CD1c-positive myeloid dendritic cell (primary cell): ENCODE data around the gene ANO7.

Experiments used
- DNase-seq: peaks from one replicate; pipeline ENCODE4 v3.0.0-alpha.2; 2016; ENCODE audit errors: extremely low spot score

Gene ANO7

DNA sequence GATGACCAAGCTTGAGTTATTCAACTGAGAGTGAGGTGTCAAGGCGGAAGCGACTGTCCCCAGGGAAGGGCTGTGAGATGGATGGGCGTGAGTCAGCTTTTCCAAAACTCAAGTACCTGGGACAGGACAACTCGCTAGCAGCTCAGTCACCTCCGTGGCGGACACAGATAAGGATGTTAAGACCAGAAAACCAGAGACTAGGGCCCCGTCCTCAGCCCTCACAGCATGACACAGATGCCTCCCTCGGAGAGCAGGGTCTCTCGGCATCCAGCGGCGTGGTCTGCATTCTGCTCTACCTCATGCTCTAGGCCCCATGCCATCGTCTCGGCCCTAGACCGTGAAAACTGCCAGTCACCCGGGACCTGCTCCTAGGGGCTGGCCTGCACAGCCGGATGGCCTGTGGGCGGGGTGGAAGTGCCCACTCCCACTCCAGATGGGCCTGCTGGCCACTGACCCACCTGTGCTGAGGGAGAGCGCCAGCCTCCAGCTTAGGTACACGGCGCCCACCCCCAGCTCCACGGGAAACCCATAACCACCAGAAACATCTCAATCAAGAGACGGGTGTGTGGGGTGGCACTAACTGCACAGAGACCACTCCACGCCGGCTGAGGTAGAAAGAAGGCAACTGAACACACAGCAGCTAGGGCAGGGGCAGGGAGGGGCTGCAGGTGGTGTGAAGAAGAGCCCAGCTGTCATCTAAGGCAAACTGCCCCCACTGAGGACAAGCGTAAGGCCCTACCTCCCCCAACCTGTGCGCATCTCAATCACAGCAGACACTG is 39.8 kb downstream of the ANO7 start:
- DNase-seq: no peak

DNA sequence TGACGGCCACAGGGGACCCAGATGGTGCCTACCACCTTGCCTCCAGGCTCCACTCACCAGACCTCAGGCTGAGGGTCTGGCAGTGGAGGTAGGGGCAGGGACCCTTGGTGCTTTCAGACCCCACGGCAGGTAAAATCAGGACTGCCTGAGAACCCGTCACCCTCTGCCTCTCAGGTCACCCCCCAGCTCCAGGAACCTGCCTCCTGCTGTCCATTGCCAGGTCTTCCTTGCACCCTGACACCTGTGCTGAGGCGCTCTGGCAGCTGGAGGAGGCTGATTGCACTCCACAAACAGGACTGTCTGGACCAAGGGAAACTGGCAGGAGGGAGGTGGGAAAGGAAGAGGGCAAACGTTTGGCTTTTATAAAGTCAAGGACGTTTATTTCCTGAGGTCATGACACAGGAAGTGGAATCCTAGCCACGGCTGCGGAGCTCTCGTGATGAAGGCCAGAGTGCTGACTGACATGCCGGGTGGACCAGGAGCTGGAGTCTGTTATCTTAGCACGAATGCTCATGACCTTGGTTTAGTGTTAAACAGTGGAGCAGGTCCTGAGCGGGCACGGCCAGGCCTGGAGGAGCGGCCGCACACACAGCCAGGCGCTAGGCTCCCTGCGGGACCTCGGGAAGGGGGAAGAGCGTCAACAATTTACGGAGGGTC is 40.5 kb downstream of the ANO7 start:
- no peak for DNase-seq

GRCh38 chr2:241229563-241230401 is 41.3 kb downstream of the ANO7 start:
- no peak for DNase-seq

DNA sequence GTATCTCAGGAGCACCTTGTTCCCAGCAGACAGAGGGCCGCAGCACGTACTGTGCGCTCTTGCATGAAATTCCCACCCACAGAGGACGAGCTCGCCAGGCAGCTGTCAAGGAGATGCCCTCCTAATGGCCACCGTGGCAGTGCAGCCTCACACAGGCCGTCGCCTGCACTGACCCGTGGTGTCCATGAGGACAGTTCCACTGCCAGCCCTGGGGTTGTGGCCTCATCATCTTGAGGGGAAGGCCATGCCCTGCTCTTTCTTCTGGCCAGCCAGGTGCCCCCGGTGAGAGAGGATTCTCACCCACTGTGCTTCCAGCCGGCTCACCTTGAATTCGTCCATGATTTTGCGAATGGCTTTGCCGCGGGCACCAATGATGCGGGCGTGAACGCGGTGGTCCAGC is 42.0 kb downstream of the ANO7 start:
- DNase-seq: no peak

- peak; percentile 33 for DNase-seq
These were observed 44.5 kb downstream of the ANO7 start for GRCh38 chr2:241232736-241233575.

GRCh38 chr2:241234066-241234790 is 45.8 kb downstream of the ANO7 start:
- DNase-seq: no peak

- DNase-seq: no peak
These were observed 46.7 kb downstream of the ANO7 start for GRCh38 chr2:241234962-241235740.

DNA sequence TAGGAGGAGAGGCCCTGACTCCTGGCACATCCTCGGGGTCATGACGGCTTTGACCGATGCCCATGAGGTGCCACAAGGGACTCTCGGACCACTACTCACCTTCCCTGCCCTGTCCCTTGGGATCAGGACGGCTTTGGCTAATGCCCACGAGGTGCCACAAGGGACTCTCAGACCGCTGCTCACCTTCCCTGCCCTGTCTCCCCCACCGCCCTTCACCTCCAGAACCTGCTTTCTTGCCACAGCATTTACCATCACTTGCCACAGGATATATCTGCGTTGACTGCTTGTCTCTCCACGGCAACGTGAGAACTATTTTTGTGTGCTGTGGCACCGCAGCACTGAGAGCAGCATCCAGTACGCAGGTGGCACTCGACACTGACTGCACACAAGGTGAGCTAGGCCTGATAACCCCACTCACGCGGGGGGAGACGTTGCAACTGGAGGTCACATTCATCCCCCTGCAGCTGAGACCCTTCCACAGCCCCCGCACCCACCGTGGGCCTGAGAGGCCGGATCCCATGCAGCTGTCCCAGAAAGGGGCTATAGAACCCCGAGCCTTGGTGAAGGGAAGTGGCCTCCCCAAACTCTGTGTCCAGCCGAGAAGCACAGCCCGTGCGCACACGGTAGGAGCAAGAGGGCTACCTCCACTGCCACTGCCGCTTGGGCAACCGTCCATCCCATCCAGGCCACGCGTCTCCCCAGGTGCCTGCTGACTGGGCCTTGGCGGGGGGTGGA is 47.5 kb downstream of the ANO7 start:
- DNase-seq: no peak

GRCh38 chr2:241237047-241237446 is 48.6 kb downstream of the ANO7 start:
- DNase-seq: no peak

GRCh38 chr2:241237949-241238371 is 49.5 kb downstream of the ANO7 start:
- no peak for DNase-seq

GRCh38 chr2:241238693-241239198 is 50.3 kb downstream of the ANO7 start:
- DNase-seq: no peak

DNA sequence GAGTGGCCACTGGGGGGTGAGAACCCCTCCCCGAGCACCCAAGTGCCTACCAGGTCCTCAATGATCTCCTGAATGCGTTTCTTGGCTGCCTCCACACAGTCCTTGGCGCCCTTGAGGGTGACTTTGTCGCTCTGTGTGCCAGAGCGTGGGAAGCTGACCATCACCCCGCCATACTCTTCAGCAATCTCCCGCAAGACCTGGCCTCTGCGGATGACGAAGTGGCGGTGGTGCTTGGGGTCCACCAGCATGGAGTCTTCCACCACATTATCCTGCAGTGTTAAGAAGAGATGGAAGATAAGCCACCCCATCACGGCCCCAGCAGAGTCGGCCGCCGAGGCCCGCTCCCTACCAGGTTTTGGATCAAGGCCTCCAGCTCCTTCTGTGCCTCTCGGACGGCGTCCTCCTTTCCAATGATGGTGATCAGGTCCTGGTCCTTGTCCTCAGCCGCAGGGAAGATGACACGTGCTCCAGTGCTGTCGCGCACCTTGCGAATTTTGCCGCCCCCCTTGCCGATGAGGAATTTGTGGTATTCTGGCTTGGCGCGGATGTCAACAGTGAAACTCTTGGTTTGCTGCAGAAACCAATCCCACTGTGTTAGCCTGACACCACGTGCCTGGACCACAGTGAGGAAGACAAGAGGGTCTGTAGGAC is 51.2 kb downstream of the ANO7 start:
- DNase-seq: no peak

DNA sequence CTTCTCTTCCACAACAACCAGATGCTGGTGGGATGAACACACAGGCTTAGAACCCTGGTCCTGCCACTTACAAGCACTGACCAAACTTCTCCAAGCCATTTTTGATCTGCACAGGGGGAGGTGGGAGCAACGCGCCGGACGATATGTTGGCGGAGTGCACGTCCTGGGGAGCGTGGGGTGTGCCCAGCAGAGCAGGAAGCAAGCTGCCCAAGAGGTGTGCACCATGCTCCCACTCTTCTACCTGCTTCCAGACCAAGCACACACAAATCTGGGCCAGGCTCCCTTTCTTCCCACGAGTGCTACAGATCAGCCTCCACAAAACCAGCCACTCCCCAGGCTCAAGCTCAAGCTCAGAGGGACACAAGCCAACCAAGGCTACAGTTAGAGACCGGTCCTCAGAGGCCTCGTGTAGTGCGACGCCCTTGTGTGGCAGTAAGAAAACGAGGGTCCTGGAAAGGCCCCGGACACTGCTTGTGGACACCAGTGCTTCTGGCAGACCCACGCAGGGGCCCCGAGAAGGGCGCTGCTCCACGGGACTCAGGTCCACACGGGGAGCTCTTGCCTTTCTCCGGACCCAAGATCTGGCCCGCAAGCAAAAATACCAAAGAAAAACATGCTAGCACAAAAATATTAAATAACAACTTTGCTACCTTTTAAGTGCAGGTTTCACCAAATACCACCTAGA is 52.0 kb downstream of the ANO7 start:
- DNase-seq: no peak

DNA sequence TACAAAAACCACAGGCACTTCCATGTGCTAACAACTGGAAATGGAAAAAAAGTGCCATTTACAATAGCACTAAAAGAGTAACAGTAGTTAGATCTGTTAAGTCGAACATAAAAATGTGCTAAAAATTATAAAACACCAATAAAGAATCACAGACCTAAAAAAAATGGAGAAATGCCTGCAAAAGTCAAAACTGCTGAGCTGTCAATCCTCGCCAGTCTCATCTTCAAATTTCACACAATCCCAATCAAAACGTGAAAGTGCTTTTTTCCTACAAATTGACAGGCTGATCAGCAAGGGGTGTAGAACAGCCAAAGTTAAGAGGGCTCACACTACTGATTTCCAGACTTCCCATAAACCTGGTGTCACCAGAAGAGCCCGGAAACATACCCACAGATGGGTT is 53.2 kb downstream of the ANO7 start:
- DNase-seq: no peak

GRCh38 chr2:241242306-241242705 is 53.8 kb downstream of the ANO7 start:
- DNase-seq: no peak

GRCh38 chr2:241244368-241244767 is 55.9 kb downstream of the ANO7 start:
- no peak for DNase-seq

DNA sequence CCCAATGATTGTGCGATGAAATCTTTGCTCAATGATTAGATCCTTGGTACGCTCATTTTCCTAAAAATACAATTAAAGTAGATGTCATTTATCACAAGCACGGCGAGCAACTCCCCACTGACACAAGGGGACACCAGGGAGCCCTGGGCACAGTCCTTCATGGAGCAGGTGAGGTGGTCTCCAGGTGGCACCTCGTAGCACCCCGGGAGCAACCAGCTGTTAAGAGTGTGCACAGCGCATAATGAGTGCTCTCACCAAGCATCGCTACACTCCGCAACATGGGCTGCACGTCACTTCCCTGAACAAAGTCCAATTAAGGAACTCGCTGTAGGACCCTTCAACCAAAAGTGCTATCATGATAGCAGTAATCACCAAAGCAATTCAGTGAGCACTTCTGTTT is 59.8 kb downstream of the ANO7 start:
- no peak for DNase-seq

DNA sequence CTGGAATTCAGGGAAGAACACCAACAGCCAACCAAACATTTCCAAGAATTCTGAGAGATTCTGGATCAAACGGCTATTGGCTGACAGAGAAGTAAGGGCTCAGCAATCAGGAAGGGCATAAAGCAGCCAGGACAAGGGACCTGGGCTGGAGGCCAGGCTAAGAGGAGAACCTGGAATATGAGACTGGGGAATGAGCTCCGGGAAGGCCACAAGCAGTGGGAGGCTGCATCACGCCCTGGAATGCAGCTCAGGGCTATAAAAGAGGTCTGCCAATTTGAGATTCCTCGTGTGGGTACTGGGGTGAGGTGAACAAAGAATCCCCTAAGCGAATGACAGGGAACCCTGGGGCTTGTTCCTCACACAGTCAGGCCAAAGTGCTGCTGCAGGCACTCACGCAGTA is 60.4 kb downstream of the ANO7 start:
- DNase-seq: no peak
